ENCODE results near the gene SETD7.
A peak's percentile ranks its signal among the peaks of the same experiment; 100 is the strongest.

SETD7 gene

GRCh38 chr4:139556071-139556723, at the start of gene SETD7:
Gene SETD7, minus strand, starts transcription at chr4:139556219. Its CDS starts 82 bp downstream, at chr4:139556137.
- H3K27ac ChIP-seq: peak within 1 kb of the TSS; percentile 96 to 100 (median 99)
- TF ChIP-seq Cebpa-rat (IDR thresholded peaks at IDR 0.05): no peak
- H3K4me1 ChIP-seq: peaks cover 63 to 76% (median 70%) of the 10 kb centered on the region in 10 experiments
- H3K4me3 ChIP-seq: peak within 1 kb of the TSS; percentile 84 to 97 (median 92)
- H3K9ac ChIP-seq: peak within 1 kb of the TSS; percentile 97 to 100 (median 98)
- no peaks in the 10 kb centered on the region for H3K9me3 ChIP-seq (replicated peaks in 1 of 11)
- peaks cover 27 to 38% (median 36%) of the 10 kb centered on the region in 11 experiments; a peak in 21 of 22 replicates for H4K20me1 ChIP-seq
- peaks cover 0 to 31% (median 23%) of the 10 kb centered on the region in 11 experiments; a peak in 16 of 22 replicates for H3K27me3 ChIP-seq
- peak within 1 kb of the TSS; percentile 89 to 98 (median 94) for H3K4me2 ChIP-seq
- peaks cover 0 to 17% (median 0%) of the 10 kb centered on the region in 11 experiments; a peak in 1 of 22 replicates for H3K36me3 ChIP-seq

- no peaks in the 10 kb centered on the region for H4K20me1 ChIP-seq
- no peaks in the 10 kb centered on the region for H3K36me3 ChIP-seq
- no peaks in the 10 kb centered on the region for H3K27me3 ChIP-seq
- no peak for TF ChIP-seq Cebpa-rat (IDR thresholded peaks at IDR 0.05)
- H3K9me3 ChIP-seq (replicated peaks in 1 of 11): peaks cover 0 to 16% (median 0%) of the 10 kb centered on the region in 11 experiments; a peak in 5 of 22 replicates
- H3K27ac ChIP-seq: no peak overlapping the region
- H3K9ac ChIP-seq: no peak overlapping the region
- H3K4me3 ChIP-seq: no peak overlapping the region
- H3K4me2 ChIP-seq: no peak overlapping the region
- peaks cover 5 to 19% (median 14%) of the 10 kb centered on the region in 10 experiments; a peak in 18 of 20 replicates for H3K4me1 ChIP-seq
Observed at GRCh38 chr4:139605516-139605915, 49.5 kb upstream of the SETD7 start.

GRCh38 chr4:139603576-139604410, 47.8 kb upstream of the SETD7 start:
- H3K9me3 ChIP-seq (replicated peaks in 1 of 11): peaks cover 0 to 16% (median 0%) of the 10 kb centered on the region in 11 experiments; a peak in 5 of 22 replicates
- H4K20me1 ChIP-seq: no peaks in the 10 kb centered on the region
- H3K4me2 ChIP-seq: no peak overlapping the region
- no peak overlapping the region for H3K27ac ChIP-seq
- H3K4me3 ChIP-seq: no peak overlapping the region
- H3K9ac ChIP-seq: no peak overlapping the region
- H3K36me3 ChIP-seq: no peaks in the 10 kb centered on the region
- peaks cover 5 to 19% (median 14%) of the 10 kb centered on the region in 10 experiments; a peak in 18 of 20 replicates for H3K4me1 ChIP-seq
- TF ChIP-seq Cebpa-rat (IDR thresholded peaks at IDR 0.05): no peak
- H3K27me3 ChIP-seq: no peaks in the 10 kb centered on the region

- no peaks in the 10 kb centered on the region for H4K20me1 ChIP-seq
- no peak overlapping the region for H3K4me2 ChIP-seq
- H3K4me3 ChIP-seq: no peak overlapping the region
- H3K27me3 ChIP-seq: no peaks in the 10 kb centered on the region
- H3K9me3 ChIP-seq (replicated peaks in 1 of 11): peaks cover 0 to 16% (median 0%) of the 10 kb centered on the region in 11 experiments; a peak in 6 of 22 replicates
- no peak overlapping the region for H3K27ac ChIP-seq
- no peak overlapping the region for H3K9ac ChIP-seq
- H3K36me3 ChIP-seq: no peaks in the 10 kb centered on the region
- no peak for TF ChIP-seq Cebpa-rat (IDR thresholded peaks at IDR 0.05)
- H3K4me1 ChIP-seq: peaks cover 6 to 23% (median 16%) of the 10 kb centered on the region in 10 experiments; a peak in 19 of 20 replicates
Observed at GRCh38 chr4:139602776-139603360, 46.8 kb upstream of the SETD7 start.

GRCh38 chr4:139600662-139601061, 44.6 kb upstream of the SETD7 start:
- no peaks in the 10 kb centered on the region for H3K27me3 ChIP-seq
- H3K27ac ChIP-seq: no peak overlapping the region
- H3K9me3 ChIP-seq (replicated peaks in 1 of 11): no peaks in the 10 kb centered on the region; a peak in 1 of 22 replicates
- no peak overlapping the region for H3K4me3 ChIP-seq
- H3K9ac ChIP-seq: no peak overlapping the region
- peaks cover 22 to 31% (median 24%) of the 10 kb centered on the region in 10 experiments for H3K4me1 ChIP-seq
- no peaks in the 10 kb centered on the region for H3K36me3 ChIP-seq
- no peak for TF ChIP-seq Cebpa-rat (IDR thresholded peaks at IDR 0.05)
- 0 out of 22 replicates have a peak overlapping the region, but pooled peaks of 1 of the 11 experiments have one; percentile 21 for H3K4me2 ChIP-seq
- H4K20me1 ChIP-seq: no peaks in the 10 kb centered on the region

- no peak overlapping the region for H3K4me3 ChIP-seq
- no peaks in the 10 kb centered on the region; a peak in 1 of 22 replicates for H3K9me3 ChIP-seq (replicated peaks in 1 of 11)
- no peak overlapping the region for H3K27ac ChIP-seq
- H3K9ac ChIP-seq: no peak overlapping the region
- H3K4me2 ChIP-seq: no peak overlapping the region
- H3K36me3 ChIP-seq: no peaks in the 10 kb centered on the region
- no peaks in the 10 kb centered on the region for H4K20me1 ChIP-seq
- TF ChIP-seq Cebpa-rat (IDR thresholded peaks at IDR 0.05): no peak
- H3K4me1 ChIP-seq: peaks cover 22 to 35% (median 28%) of the 10 kb centered on the region in 10 experiments
- no peaks in the 10 kb centered on the region for H3K27me3 ChIP-seq
Observed at GRCh38 chr4:139599594-139600374, 43.8 kb upstream of the SETD7 start.

GRCh38 chr4:139599076-139599475, 43.1 kb upstream of the SETD7 start:
- Histone ChIP-seq H3K4me1 (peaks cover 22 to 35% (median 28%) of the 10 kb centered on the region in 10 experiments), H3K9me3 (replicated peaks in 1 of 11) (no peaks in the 10 kb centered on the region; a peak in 1 of 22 replicates), H3K9ac (no peak overlapping the region), H4K20me1 (no peaks in the 10 kb centered on the region), H3K27me3 (no peaks in the 10 kb centered on the region), H3K4me3 (no peak overlapping the region), H3K4me2 (no peak overlapping the region), H3K27ac (no peak overlapping the region), H3K36me3 (no peaks in the 10 kb centered on the region)
- no peak for TF ChIP-seq Cebpa-rat (IDR thresholded peaks at IDR 0.05)

GRCh38 chr4:139596684-139597279, 40.8 kb upstream of the SETD7 start:
- peak overlapping the region in 9 of 11 experiments; percentile 39 to 76 (median 60); a peak in 19 of 22 replicates for H3K27ac ChIP-seq
- peak overlapping the region in 10 of 11 experiments; percentile 10 to 58 (median 37); a peak in 16 of 22 replicates for H3K9ac ChIP-seq
- no peaks in the 10 kb centered on the region for H3K36me3 ChIP-seq
- no peaks in the 10 kb centered on the region; a peak in 1 of 22 replicates for H3K9me3 ChIP-seq (replicated peaks in 1 of 11)
- peak overlapping the region; percentile 50 to 94 (median 84) for H3K4me2 ChIP-seq
- H3K27me3 ChIP-seq: no peaks in the 10 kb centered on the region
- TF ChIP-seq Cebpa-rat (IDR thresholded peaks at IDR 0.05): no peak
- no peaks in the 10 kb centered on the region for H4K20me1 ChIP-seq
- peaks cover 22 to 35% (median 28%) of the 10 kb centered on the region in 10 experiments for H3K4me1 ChIP-seq
- peak overlapping the region in 2 of 10 experiments; percentile 20 to 42; a peak in 2 of 20 replicates for H3K4me3 ChIP-seq

Measured in BLaER1 treated with 17β-estradiol and CSF1 and Interleukin-3, amounts not matched to agents 10 nM and 100 nM (cell line).